ENCODE results near the gene SLC22A31. TPM values are rescaled to one million over a fixed set of nuclear protein-coding genes. Genes with fewer than 3 reads are reported as not detected.

SLC22A31 gene
- total and polyA plus RNA-seq, 2 experiments from 2014 or later: 2.1 to 13.8 TPM

DNA sequence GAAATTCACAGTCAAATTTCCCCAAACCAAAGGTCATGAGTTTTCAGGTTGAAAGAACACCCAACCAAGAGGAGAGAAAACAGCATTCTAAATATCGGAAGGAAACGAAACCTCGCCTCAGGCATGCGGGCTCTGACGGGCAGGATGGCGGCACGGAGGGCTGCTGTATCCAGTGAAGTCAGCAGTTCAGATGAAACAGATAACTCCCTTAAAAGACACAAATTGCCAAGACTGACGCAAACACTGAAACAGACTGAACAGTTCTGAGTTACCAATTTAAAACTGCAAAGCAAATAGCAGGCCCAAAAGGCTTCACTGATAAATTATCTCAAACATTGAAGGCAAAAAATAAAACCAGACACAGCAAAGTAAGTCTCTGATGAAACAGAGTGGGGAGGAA, 49.4 kb downstream of the SLC22A31 start (continued):
- TF ChIP-seq, protein P1, sequence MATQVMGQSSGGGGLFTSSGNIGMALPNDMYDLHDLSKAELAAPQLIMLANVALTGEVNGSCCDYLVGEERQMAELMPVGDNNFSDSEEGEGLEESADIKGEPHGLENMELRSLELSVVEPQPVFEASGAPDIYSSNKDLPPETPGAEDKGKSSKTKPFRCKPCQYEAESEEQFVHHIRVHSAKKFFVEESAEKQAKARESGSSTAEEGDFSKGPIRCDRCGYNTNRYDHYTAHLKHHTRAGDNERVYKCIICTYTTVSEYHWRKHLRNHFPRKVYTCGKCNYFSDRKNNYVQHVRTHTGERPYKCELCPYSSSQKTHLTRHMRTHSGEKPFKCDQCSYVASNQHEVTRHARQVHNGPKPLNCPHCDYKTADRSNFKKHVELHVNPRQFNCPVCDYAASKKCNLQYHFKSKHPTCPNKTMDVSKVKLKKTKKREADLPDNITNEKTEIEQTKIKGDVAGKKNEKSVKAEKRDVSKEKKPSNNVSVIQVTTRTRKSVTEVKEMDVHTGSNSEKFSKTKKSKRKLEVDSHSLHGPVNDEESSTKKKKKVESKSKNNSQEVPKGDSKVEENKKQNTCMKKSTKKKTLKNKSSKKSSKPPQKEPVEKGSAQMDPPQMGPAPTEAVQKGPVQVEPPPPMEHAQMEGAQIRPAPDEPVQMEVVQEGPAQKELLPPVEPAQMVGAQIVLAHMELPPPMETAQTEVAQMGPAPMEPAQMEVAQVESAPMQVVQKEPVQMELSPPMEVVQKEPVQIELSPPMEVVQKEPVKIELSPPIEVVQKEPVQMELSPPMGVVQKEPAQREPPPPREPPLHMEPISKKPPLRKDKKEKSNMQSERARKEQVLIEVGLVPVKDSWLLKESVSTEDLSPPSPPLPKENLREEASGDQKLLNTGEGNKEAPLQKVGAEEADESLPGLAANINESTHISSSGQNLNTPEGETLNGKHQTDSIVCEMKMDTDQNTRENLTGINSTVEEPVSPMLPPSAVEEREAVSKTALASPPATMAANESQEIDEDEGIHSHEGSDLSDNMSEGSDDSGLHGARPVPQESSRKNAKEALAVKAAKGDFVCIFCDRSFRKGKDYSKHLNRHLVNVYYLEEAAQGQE (IDR thresholded peaks at IDR 0.05; ENCODE audit: unreplicated experiment): no peak
- no peak for TF ChIP-seq ZNF331 (CRISPR knock-in tag; IDR thresholded peaks at IDR 0.05; ENCODE audit: low read depth)
- no peak for TF ChIP-seq POLR2AphosphoS5 (IDR thresholded peaks at IDR 0.05; ENCODE audit: low read depth)

DNA sequence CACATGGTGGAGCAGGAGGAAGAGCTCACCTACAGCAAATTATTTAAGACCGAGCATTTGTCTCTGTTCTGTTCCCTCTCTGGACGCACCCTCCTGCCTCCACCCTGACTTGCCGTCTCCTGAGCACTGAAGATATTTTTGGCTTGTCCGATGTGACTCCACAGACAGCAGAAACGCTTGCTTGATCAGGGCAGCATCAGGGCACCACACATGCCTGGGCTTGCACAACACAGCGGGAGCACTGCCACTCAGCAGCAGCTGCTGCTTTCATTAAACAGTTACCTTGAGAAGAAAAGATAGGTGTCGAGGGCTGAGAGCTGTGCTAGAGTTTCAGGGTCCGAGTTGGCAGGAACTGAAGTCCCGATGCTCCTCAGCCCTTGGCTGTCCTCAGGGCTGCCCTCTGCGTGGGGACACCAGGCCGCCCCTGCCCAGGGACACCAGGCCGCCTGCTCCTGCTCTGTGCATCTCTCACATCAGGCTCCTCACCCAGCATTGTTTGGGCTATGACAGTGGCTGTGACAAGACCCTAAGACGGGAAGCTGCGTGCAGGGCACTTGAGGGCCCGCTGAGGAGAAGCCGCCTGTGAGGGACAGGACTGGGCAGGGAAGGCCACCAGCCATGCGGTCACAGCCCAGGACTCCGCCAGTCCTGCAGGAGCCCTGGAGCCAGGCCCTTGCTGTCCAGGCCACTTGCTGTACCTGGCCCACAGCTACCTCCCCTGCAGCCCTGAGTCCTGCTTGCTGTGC, 50.1 kb downstream of the SLC22A31 start:
- no peak for DNase-seq (ENCODE audit: low spot score)
- no peak overlapping the region for H3K4me2 ChIP-seq
- no peaks in the 10 kb centered on the region for H3K27me3 ChIP-seq (ENCODE audit: insufficient read depth)
- H3K27ac Mint-ChIP-seq: no peak overlapping the region
- H3K9me3 Mint-ChIP-seq: peaks cover 37% of the 10 kb centered on the region
- H2AFZ ChIP-seq: no peak overlapping the region
- H3K27me3 Mint-ChIP-seq (ENCODE audit: insufficient read depth, low read depth, poor library complexity): peaks cover 14% of the 10 kb centered on the region
- no peaks in the 10 kb centered on the region for H3K4me1 ChIP-seq (ENCODE audit: insufficient read depth)
- no peaks in the 10 kb centered on the region for H4K20me1 ChIP-seq (replicated peaks; ENCODE audit: insufficient read depth)
- peaks cover 2% of the 10 kb centered on the region; the same call in 1 of the 3 replicates for H3K4me1 Mint-ChIP-seq
- peaks cover 66% of the 10 kb centered on the region for H3K36me3 Mint-ChIP-seq (ENCODE audit: low read depth)
- no peaks in the 10 kb centered on the region for H3K79me2 ChIP-seq (replicated peaks; ENCODE audit: insufficient read depth)
- ATAC-seq: no peak
- H3K36me3 ChIP-seq (ENCODE audit: insufficient read depth): peaks cover 5% of the 10 kb centered on the region; the same call in 1 of the 2 replicates
- H3K27ac ChIP-seq (ENCODE audit: low read depth): no peak overlapping the region
- no peak overlapping the region for H3K4me3 ChIP-seq
- H3F3A ChIP-seq (replicated peaks; ENCODE audit: low read depth): no peaks in the 10 kb centered on the region
- no peak overlapping the region for H3K4me3 Mint-ChIP-seq
- H3K9me2 ChIP-seq (ENCODE audit: insufficient read depth): no peaks in the 10 kb centered on the region; the same call in 1 of the 2 replicates
- TF ChIP-seq ZNF331 (CRISPR knock-in tag; IDR thresholded peaks at IDR 0.05; ENCODE audit: low read depth) (no peak), EZH2phosphoT487 (IDR thresholded peaks at IDR 0.05; ENCODE audit: unreplicated experiment) (no peak), CREB1 (CRISPR knock-in tag; IDR thresholded peaks at IDR 0.05; ENCODE audit: low read depth) (no peak), POLR2AphosphoS5 (IDR thresholded peaks at IDR 0.05; ENCODE audit: low read depth) (no peak), NANOG (IDR thresholded peaks at IDR 0.05; ENCODE audit: borderline replicate concordance) (no peak)
- TF ChIP-seq, protein P1 (IDR thresholded peaks at IDR 0.05; ENCODE audit: unreplicated experiment): no peak
- TF ChIP-seq, protein P2, sequence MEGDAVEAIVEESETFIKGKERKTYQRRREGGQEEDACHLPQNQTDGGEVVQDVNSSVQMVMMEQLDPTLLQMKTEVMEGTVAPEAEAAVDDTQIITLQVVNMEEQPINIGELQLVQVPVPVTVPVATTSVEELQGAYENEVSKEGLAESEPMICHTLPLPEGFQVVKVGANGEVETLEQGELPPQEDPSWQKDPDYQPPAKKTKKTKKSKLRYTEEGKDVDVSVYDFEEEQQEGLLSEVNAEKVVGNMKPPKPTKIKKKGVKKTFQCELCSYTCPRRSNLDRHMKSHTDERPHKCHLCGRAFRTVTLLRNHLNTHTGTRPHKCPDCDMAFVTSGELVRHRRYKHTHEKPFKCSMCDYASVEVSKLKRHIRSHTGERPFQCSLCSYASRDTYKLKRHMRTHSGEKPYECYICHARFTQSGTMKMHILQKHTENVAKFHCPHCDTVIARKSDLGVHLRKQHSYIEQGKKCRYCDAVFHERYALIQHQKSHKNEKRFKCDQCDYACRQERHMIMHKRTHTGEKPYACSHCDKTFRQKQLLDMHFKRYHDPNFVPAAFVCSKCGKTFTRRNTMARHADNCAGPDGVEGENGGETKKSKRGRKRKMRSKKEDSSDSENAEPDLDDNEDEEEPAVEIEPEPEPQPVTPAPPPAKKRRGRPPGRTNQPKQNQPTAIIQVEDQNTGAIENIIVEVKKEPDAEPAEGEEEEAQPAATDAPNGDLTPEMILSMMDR (conservative IDR thresholded peaks at IDR 0.05; ENCODE audit: low read depth in 2 of 2): no peak
- TF ChIP-seq, protein P3, sequence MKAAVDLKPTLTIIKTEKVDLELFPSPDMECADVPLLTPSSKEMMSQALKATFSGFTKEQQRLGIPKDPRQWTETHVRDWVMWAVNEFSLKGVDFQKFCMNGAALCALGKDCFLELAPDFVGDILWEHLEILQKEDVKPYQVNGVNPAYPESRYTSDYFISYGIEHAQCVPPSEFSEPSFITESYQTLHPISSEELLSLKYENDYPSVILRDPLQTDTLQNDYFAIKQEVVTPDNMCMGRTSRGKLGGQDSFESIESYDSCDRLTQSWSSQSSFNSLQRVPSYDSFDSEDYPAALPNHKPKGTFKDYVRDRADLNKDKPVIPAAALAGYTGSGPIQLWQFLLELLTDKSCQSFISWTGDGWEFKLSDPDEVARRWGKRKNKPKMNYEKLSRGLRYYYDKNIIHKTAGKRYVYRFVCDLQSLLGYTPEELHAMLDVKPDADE (IDR thresholded peaks at IDR 0.05): no peak

Data from GM23338 (cell line).